Measurements from ENCODE around the gene ATP2A3. TPM values are rescaled to one million over a fixed set of nuclear protein-coding genes. Genes with fewer than 3 reads are reported as not detected.

Gene ATP2A3
- total and polyA plus RNA-seq, 10 donors, result 103 to 240 (median 194) TPM

GRCh38 chr17:3894188-3894587, 70.0 kb downstream of the ATP2A3 start:
- no peaks in the 10 kb centered on the region for H3K27me3 ChIP-seq (replicated peaks in 1 of 7)
- TF ChIP-seq POLR2AphosphoS5 (IDR thresholded peaks at IDR 0.05) (no peak), POLR2A (IDR thresholded peaks at IDR 0.05) (no peak), CTCF (IDR thresholded peaks at IDR 0.05 in 8 of 11, conservative IDR thresholded peaks at IDR 0.05 in 3 of 11) (no peak)
- 61 to 81% (median 76%) methylated on average over 5 of the region's 5 CpGs for WGBS, 5 donors
- no peak for DNase-seq
- peaks cover 0 to 31% (median 0%) of the 10 kb centered on the region in 6 donors for H3K36me3 ChIP-seq
- H3K9me3 ChIP-seq, result no peaks in the 10 kb centered on the region
- H3K4me1 ChIP-seq, result peaks cover 22 to 69% (median 48%) of the 10 kb centered on the region in 6 donors
- H3K27ac ChIP-seq, result peak overlapping the region in 5 of 8 donors; percentile 34 to 95 (median 91)
- intact Hi-C loops (cut with DNase I; ENCODE audit: low total_unique reads), result no loop called here
- peak overlapping the region in 1 of 8 donors; percentile 98 for H3K4me3 ChIP-seq

- Histone ChIP-seq H3K36me3 (peaks cover 0 to 26% (median 0%) of the 10 kb centered on the region in 6 donors), H3K27me3 (replicated peaks in 1 of 7) (no peaks in the 10 kb centered on the region), H3K9me3 (no peaks in the 10 kb centered on the region), H3K4me3 (peak overlapping the region in 6 of 8 donors; percentile 75 to 98 (median 90)), H3K4me1 (peaks cover 22 to 74% (median 48%) of the 10 kb centered on the region in 6 donors), H3K27ac (peak overlapping the region; percentile 72 to 95 (median 87))
- intact Hi-C loops (cut with DNase I; ENCODE audit: low total_unique reads), result no loop called here
- WGBS, 5 donors, result 57 to 74% (median 65%) methylated on average over 7 of the region's 7 CpGs
- TF ChIP-seq CTCF (IDR thresholded peaks at IDR 0.05 in 8 of 11, conservative IDR thresholded peaks at IDR 0.05 in 3 of 11), result no peak
- TF ChIP-seq POLR2A (IDR thresholded peaks at IDR 0.05), result no peak
- TF ChIP-seq POLR2AphosphoS5 (IDR thresholded peaks at IDR 0.05), result no peak
- DNase-seq, result no peak
Observed at GRCh38 chr17:3893720-3894116, 70.5 kb downstream of the ATP2A3 start.

- WGBS, 5 donors, result 1 to 6% (median 3%) methylated on average over 17 to 75 of the region's 75 CpGs
- intact Hi-C loops (cut with DNase I; ENCODE audit: low total_unique reads), result no loop called here
- peak within 1 kb of the TSS; percentile 72 to 95 (median 87) for H3K27ac ChIP-seq
- H3K27me3 ChIP-seq (replicated peaks in 1 of 7), result no peaks in the 10 kb centered on the region
- peak; percentile 97 for DNase-seq
- peaks cover 0 to 21% (median 0%) of the 10 kb centered on the region in 6 donors for H3K36me3 ChIP-seq
- peak within 1 kb of the TSS; percentile 74 to 98 (median 88) for H3K4me3 ChIP-seq
- H3K9me3 ChIP-seq, result no peaks in the 10 kb centered on the region
- H3K4me1 ChIP-seq, result peaks cover 22 to 80% (median 50%) of the 10 kb centered on the region in 6 donors
- TF ChIP-seq POLR2A (IDR thresholded peaks at IDR 0.05) (no peak), CTCF (IDR thresholded peaks at IDR 0.05 in 8 of 11, conservative IDR thresholded peaks at IDR 0.05 in 3 of 11) (peak in 7 of 11 experiments; percentile 11 to 47 (median 20)), POLR2AphosphoS5 (IDR thresholded peaks at IDR 0.05) (peak; percentile 72 to 84 (median 73))
Observed at GRCh38 chr17:3893003-3893719, 71.1 kb downstream of the ATP2A3 start, which contains the start of gene CAMKK1. Gene CAMKK1, minus strand, starts transcription at chr17:3893053. Its CDS starts 7,366 bp downstream, at chr17:3885687.
